Measurements from ENCODE around the gene MAPK10. TPM values are rescaled to one million over a fixed set of nuclear protein-coding genes. Genes with fewer than 3 reads are reported as not detected.

Gene MAPK10
- total and polyA plus RNA-seq, 2 donors (not counting 3 experiments of a cell fraction or from before 2014, with no cell fraction given): 0.17 TPM; not detected in 1

DNA sequence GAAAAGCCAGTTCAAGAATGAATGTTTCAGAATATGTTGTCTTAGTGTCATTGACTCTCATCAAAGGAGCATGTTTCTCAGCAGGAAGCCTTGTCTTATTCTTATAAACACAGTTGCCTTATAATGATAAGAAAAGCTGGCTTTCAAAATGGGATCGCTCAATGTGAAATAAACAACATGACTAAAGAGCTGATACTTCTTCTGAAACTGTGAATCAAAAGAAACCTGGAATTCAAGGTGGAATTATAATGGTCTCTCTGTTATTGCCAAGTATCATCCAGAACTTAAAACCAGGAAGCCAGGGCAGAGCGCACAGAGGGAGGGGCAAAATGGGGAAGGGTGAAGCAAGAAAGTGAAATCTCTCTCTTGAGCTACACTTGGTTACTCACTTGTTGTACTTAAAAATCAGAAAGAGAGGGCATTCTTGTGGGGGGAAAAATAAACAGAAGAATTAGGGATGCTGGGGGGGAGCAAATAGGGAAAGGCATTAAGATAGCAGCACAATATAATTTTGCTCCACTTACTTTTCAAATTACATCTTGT lies 270.0 kb downstream of the MAPK10 start:
- Histone ChIP-seq H3K9me3 (replicated peaks; ENCODE audit: control insufficient read depth, insufficient read depth, low read length) (no peaks in the 10 kb centered on the region), H3K4me3 (replicated peaks in 1 of 3; ENCODE audit: insufficient read depth in 1 of 3, low read depth in 1 of 3, low read length in 3 of 3) (no peak overlapping the region), H4K20me1 (replicated peaks; ENCODE audit: control insufficient read depth, extremely low read depth, insufficient read depth, low read length) (no peaks in the 10 kb centered on the region), H3K79me2 (ENCODE audit: control insufficient read depth, insufficient read depth, low read length) (no peaks in the 10 kb centered on the region), H3K27ac (ENCODE audit: insufficient read depth, low read depth, low read length) (no peak overlapping the region), H3K9me1 (replicated peaks; ENCODE audit: control insufficient read depth, extremely low read depth, insufficient read depth, low read length) (no peaks in the 10 kb centered on the region), H3K9ac (replicated peaks; ENCODE audit: extremely low read depth, insufficient read depth, low read length) (no peak overlapping the region), H3K36me3 (ENCODE audit: control insufficient read depth in 2 of 2, extremely low read depth in 1 of 2, insufficient read depth in 2 of 2, low read length in 2 of 2) (no peaks in the 10 kb centered on the region), H2AFZ (ENCODE audit: low read depth, low read length) (no peak overlapping the region), H3K27me3 (ENCODE audit: control insufficient read depth in 2 of 2, insufficient read depth in 2 of 2, low read length in 2 of 2) (no peaks in the 10 kb centered on the region), H3K4me2 (ENCODE audit: insufficient read depth, low read length) (no peak overlapping the region), H3K4me1 (ENCODE audit: control insufficient read depth, extremely low read depth, insufficient read depth, low read length) (no peaks in the 10 kb centered on the region)
- no peak for TF ChIP-seq POLR2A (IDR thresholded peaks at IDR 0.05; ENCODE audit: low read depth, low read length)
- TF ChIP-seq, protein P1, sequence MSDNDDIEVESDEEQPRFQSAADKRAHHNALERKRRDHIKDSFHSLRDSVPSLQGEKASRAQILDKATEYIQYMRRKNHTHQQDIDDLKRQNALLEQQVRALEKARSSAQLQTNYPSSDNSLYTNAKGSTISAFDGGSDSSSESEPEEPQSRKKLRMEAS (IDR thresholded peaks at IDR 0.05; ENCODE audit: insufficient read depth, insufficient read length): no peak
- TF ChIP-seq, protein P2, sequence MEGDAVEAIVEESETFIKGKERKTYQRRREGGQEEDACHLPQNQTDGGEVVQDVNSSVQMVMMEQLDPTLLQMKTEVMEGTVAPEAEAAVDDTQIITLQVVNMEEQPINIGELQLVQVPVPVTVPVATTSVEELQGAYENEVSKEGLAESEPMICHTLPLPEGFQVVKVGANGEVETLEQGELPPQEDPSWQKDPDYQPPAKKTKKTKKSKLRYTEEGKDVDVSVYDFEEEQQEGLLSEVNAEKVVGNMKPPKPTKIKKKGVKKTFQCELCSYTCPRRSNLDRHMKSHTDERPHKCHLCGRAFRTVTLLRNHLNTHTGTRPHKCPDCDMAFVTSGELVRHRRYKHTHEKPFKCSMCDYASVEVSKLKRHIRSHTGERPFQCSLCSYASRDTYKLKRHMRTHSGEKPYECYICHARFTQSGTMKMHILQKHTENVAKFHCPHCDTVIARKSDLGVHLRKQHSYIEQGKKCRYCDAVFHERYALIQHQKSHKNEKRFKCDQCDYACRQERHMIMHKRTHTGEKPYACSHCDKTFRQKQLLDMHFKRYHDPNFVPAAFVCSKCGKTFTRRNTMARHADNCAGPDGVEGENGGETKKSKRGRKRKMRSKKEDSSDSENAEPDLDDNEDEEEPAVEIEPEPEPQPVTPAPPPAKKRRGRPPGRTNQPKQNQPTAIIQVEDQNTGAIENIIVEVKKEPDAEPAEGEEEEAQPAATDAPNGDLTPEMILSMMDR (IDR thresholded peaks at IDR 0.05; ENCODE audit: extremely low read depth in 1 of 2, insufficient read depth in 1 of 2, low read depth in 1 of 2, low read length in 2 of 2): no peak
- TF ChIP-seq MYC (IDR thresholded peaks at IDR 0.05; ENCODE audit: low read depth, low read length): no peak
- no peak for TF ChIP-seq EZH2 (IDR thresholded peaks at IDR 0.05; ENCODE audit: borderline replicate concordance, low read depth, low read length, severe bottlenecking)
- no peak for TF ChIP-seq JUN (IDR thresholded peaks at IDR 0.05; ENCODE audit: borderline replicate concordance, insufficient read depth, insufficient read length, low read depth)
- no peak for TF ChIP-seq POLR2AphosphoS5 (IDR thresholded peaks at IDR 0.05; ENCODE audit: insufficient read depth, low read depth, low read length)
- TF ChIP-seq GATA2 (IDR thresholded peaks at IDR 0.05; ENCODE audit: insufficient read depth, insufficient read length, low read depth, low read length): no peak
- TF ChIP-seq FOS (IDR thresholded peaks at IDR 0.05; ENCODE audit: borderline replicate concordance, insufficient read depth, low read length): no peak
- POLR2A ChIA-PET: no interaction called here
- no TSS peak for BruUV-seq (replicated peaks)
- dilution Hi-C loops (cut with MboI; ENCODE audit: extremely low pct_ligation_motif_present, low sequenced_read_pairs) (no loop called here), intact Hi-C loops (cut with micrococcal nuclease) (no loop called here)
- DNase-seq (ENCODE audit: low read depth, low spot score) (no peak), FAIRE-seq (no peak)
- CTCF ChIA-PET: no interaction called here

All from endothelial cell of umbilical vein (primary cell).